Right atrium auricular region (tissue), 2 donors: ENCODE data around the gene SLFN5. TPM values are rescaled to one million over a fixed set of nuclear protein-coding genes. Genes with fewer than 3 reads are reported as not detected.

Experiments used
- DNase-seq: peaks from one replicate; pipeline ENCODE4 v3.0.0-alpha.2; 2019; ENCODE audit warnings: low spot score
- H3K27ac ChIP-seq, 2 donors: fragments of 200-600 bp; sonication (generic); 1 replicate in 1 of 2; 2 replicates in 1 of 2; pipeline ENCODE4 v1.5.1; 2016 to 2019
- H3K27me3 ChIP-seq, 2 donors: fragments of 200-600 bp; sonication (generic); one replicate each; pipeline versions ENCODE4 v1.5.1 to v1.6.0; 2017 to 2019
- H3K36me3 ChIP-seq: fragments of 200-600 bp; sonication (generic); one replicate; pipeline ENCODE4 v1.5.1; 2016
- H3K4me1 ChIP-seq, 2 donors: fragments of 200-600 bp; sonication (generic); one replicate each; pipeline versions ENCODE4 v1.5.1 to v1.6.0; 2017 to 2019
- H3K4me3 ChIP-seq, 2 donors: fragments of 200-600 bp; sonication (generic); 1 replicate in 1 of 2; 2 replicates in 1 of 2; pipeline ENCODE4 v1.5.1; 2017 to 2019; ENCODE audit warnings: mild to moderate bottlenecking in 1 of 2, moderate library complexity in 1 of 2
- H3K9me3 ChIP-seq, 2 donors: fragments of 200-600 bp; sonication (generic); one replicate each; pipeline ENCODE4 v1.5.1; 2019
- total RNA-seq, 2 donors: library from RNA; depleted of rRNA; stranded (reverse); fragments of >200 nt; gene quantifications; one replicate each; pipeline ENCODE4 v1.1.0, GENCODE V29; 2016
- TF ChIP-seq, protein P1 (sequence below), 2 donors: fragments of 200-600 bp; sonication (generic); IDR thresholded peaks; one replicate each; pipeline ENCODE4 v1.5.1; 2019; ENCODE audit warnings: antibody characterized with exemption in 2 of 2

SLFN5 gene
- total RNA-seq, 2 donors from 2014 or later = 11.1 to 12.9 TPM

DNA sequence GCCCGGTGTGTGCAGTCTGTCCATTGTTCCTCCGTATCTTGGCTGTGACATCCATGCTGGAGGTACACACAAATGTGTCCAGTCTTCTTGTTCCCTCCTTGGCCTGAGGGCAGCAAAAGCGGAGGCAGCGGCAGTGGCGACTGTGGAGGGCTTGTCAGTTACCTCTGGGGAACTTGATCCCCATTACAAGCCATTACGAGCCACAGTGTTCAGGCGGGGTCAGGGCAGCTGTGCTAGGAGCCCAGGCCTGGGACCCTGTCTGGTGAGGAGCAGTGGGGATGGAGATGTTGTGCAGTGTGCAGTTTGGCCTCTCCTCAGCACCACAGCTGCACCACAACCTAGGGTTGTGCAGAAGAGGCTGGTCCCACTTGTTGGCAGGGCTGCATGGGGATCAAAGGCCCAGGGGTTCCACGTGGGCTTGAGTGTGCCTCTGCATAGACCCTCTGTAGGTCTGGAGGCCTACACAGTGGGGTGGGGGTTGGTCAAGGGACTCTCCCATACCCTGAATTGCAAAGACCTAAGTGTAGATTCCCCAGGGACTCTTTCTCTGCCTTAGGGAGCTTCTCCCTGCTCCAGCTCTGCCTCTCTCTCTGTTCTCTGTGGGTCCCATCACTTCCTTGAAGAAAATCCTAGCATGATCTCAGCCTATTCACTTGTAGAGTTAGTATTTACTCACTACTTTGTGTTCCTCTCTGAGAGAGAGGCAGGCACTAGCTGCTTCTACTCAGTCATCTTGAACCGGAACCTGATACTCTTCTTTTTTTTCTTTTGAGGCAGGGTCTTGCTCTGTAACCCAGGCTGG, 71.7 kb downstream of the SLFN5 start:
- Histone ChIP-seq H3K36me3 (no peaks in the 10 kb centered on the region), H3K9me3 (no peaks in the 10 kb centered on the region), H3K27ac (peak overlapping the region; percentile 74 to 75), H3K4me3 (no peak overlapping the region), H3K27me3 (no peaks in the 10 kb centered on the region), H3K4me1 (peaks cover 0 to 32% of the 10 kb centered on the region in 2 donors)
- TF ChIP-seq, protein P1, sequence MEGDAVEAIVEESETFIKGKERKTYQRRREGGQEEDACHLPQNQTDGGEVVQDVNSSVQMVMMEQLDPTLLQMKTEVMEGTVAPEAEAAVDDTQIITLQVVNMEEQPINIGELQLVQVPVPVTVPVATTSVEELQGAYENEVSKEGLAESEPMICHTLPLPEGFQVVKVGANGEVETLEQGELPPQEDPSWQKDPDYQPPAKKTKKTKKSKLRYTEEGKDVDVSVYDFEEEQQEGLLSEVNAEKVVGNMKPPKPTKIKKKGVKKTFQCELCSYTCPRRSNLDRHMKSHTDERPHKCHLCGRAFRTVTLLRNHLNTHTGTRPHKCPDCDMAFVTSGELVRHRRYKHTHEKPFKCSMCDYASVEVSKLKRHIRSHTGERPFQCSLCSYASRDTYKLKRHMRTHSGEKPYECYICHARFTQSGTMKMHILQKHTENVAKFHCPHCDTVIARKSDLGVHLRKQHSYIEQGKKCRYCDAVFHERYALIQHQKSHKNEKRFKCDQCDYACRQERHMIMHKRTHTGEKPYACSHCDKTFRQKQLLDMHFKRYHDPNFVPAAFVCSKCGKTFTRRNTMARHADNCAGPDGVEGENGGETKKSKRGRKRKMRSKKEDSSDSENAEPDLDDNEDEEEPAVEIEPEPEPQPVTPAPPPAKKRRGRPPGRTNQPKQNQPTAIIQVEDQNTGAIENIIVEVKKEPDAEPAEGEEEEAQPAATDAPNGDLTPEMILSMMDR (IDR thresholded peaks at IDR 0.05) = no peak
- no peak for DNase-seq

- Histone ChIP-seq H3K27ac (peak overlapping the region; percentile 74 to 75), H3K4me3 (no peak overlapping the region), H3K36me3 (no peaks in the 10 kb centered on the region), H3K4me1 (peaks cover 0 to 32% of the 10 kb centered on the region in 2 donors), H3K9me3 (no peaks in the 10 kb centered on the region), H3K27me3 (no peaks in the 10 kb centered on the region)
- TF ChIP-seq, protein P1 (IDR thresholded peaks at IDR 0.05) = no peak
- DNase-seq = no peak
Observed at GRCh38 chr17:35315283-35315682, 72.4 kb downstream of the SLFN5 start.

DNA sequence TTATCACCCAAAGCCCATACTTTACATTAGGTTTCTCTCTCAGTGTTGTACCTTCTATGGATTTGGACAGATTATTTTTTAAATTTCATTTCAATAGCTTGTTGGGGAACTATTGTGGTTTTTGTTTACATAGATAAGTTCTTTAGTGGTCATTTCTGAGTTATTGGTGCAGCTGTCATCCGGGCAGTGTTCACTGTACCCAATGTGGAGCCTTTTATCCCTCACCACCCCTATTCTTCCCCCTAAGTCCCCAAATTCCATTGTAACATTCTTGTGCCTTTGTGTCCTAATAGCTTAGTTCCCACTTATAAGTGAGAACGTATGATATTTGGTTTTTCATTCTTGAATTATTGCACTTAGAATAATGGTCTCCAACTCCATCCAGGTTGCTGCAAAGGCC, 73.1 kb downstream of the SLFN5 start:
- Histone ChIP-seq H3K9me3 (no peaks in the 10 kb centered on the region), H3K36me3 (no peaks in the 10 kb centered on the region), H3K4me3 (no peak overlapping the region), H3K4me1 (peaks cover 0 to 32% of the 10 kb centered on the region in 2 donors), H3K27me3 (no peaks in the 10 kb centered on the region), H3K27ac (peak overlapping the region in 1 of 2 donors; percentile 74)
- TF ChIP-seq, protein P1 (IDR thresholded peaks at IDR 0.05) = no peak
- DNase-seq = no peak

DNA sequence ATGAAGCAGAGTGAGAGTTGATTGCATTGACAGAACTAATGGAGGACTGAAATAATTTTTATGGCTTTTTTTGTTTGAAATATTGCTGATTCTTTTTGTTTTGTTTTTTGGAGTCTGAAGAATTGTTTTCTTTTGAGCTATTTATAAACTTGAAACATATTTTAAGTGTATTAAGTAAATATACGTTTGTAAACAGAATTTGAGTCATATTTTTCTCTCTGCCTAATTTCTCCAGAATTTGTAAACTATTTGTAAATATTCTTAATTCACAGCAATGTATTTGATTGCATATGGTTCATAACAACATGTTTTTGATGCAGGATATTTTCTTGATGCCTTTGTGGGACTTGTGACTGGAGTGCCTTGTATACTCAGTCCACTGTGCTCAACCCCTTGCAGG, 79.9 kb downstream of the SLFN5 start:
- Histone ChIP-seq H3K27me3 (no peaks in the 10 kb centered on the region), H3K36me3 (no peaks in the 10 kb centered on the region), H3K27ac (no peak overlapping the region), H3K4me3 (no peak overlapping the region), H3K4me1 (no peaks in the 10 kb centered on the region), H3K9me3 (no peaks in the 10 kb centered on the region)
- DNase-seq = no peak
- TF ChIP-seq, protein P1 (IDR thresholded peaks at IDR 0.05) = no peak

Other genes with a start within 250 kb of the SLFN5 start
- gene RFFL, start 179.4 kb upstream of the SLFN5 start, total RNA-seq = 10 to 100 TPM; 12.2 to 20.1 TPM
- 1 to 10 TPM; 2.0 to 4.5 TPM for gene RAD51D, start 123.2 kb upstream of the SLFN5 start, total RNA-seq
- gene FNDC8, start 121.5 kb upstream of the SLFN5 start, total RNA-seq = not detected
- 1 to 10 TPM; 3.6 to 8.2 TPM for gene NLE1, start 100.8 kb upstream of the SLFN5 start, total RNA-seq
- gene UNC45B, start 95.3 kb upstream of the SLFN5 start, total RNA-seq = 100 to 1,000 TPM; 118 to 131 TPM
- not detected for gene SLC35G3, start 48.7 kb upstream of the SLFN5 start, total RNA-seq
- gene SLFN11, start 130.5 kb downstream of the SLFN5 start, total RNA-seq = 10 to 100 TPM; 19.8 to 20.8 TPM
- gene SLFN12, start 189.4 kb downstream of the SLFN5 start, total RNA-seq = 1 to 10 TPM; 3.4 to 3.6 TPM
- 1 to 10 TPM; 1.1 to 1.3 TPM for gene SLFN13, start 205.7 kb downstream of the SLFN5 start, total RNA-seq